Stimulated activated effector memory CD8-positive, alpha-beta T cell treated with anti-CD3 and anti-CD28 coated beads, Interleukin-12 subunit alpha, Interleukin-12 subunit beta, amount 100 ng/mL, for 72 hours (primary cell): ENCODE data around the gene ID2.

Experiments used
- ATAC-seq: fragments of 150-1000 bp; cut with Tn5 transposase; 2 replicates; pipeline ENCODE4 v1.10.0; 2021
- DNase-seq, 2 donors: peaks; one replicate each; pipeline ENCODE4 v3.0.0; 2021 to 2022; ENCODE audit warnings: low spot score in 2 of 2
- H3K27ac Mint-ChIP-seq: one replicate; pipeline ENCODE4 v1.8.0; 2022; ENCODE audit warnings: mild to moderate bottlenecking, mixed read lengths
- H3K36me3 Mint-ChIP-seq: one replicate; pipeline ENCODE4 v1.8.0; 2022; ENCODE audit warnings: mild to moderate bottlenecking, mixed read lengths
- H3K4me1 Mint-ChIP-seq: one replicate; pipeline ENCODE4 v1.8.0; 2022; ENCODE audit warnings: mixed read lengths
- H3K4me3 Mint-ChIP-seq: one replicate; pipeline ENCODE4 v1.8.0; 2022; ENCODE audit warnings: mild to moderate bottlenecking, mixed read lengths
- H3K9me3 Mint-ChIP-seq: one replicate; pipeline ENCODE4 v1.8.0; 2022; ENCODE audit warnings: mixed read lengths

ID2 gene

GRCh38 chr2:8684878-8685696 lies 3.2 kb downstream of the ID2 start:
- peak; percentile 56 to 85 for DNase-seq
- peak; percentile 22 for ATAC-seq
- Mint-ChIP-seq H3K4me1 (peaks cover 25% of the 10 kb centered on the region), H3K4me3 (peak overlapping the region; percentile 99), H3K36me3 (peaks cover 45% of the 10 kb centered on the region), H3K9me3 (no peaks in the 10 kb centered on the region), H3K27ac (peak overlapping the region; percentile 96)

GRCh38 chr2:8685697-8686358 lies 4.0 kb downstream of the ID2 start:
- peak; percentile 95 to 97 for DNase-seq
- no peak overlapping the region for H3K27ac Mint-ChIP-seq
- peaks cover 21% of the 10 kb centered on the region for H3K4me1 Mint-ChIP-seq
- H3K4me3 Mint-ChIP-seq, result peak overlapping the region; percentile 99
- H3K9me3 Mint-ChIP-seq, result no peaks in the 10 kb centered on the region
- peaks cover 44% of the 10 kb centered on the region for H3K36me3 Mint-ChIP-seq
- peak; percentile 47 for ATAC-seq

GRCh38 chr2:8691859-8692437 lies 10.1 kb downstream of the ID2 start:
- Mint-ChIP-seq H3K4me1 (peaks cover 11% of the 10 kb centered on the region), H3K9me3 (no peaks in the 10 kb centered on the region), H3K36me3 (no peaks in the 10 kb centered on the region), H3K27ac (no peak overlapping the region), H3K4me3 (no peak overlapping the region)
- no peak for ATAC-seq
- no peak for DNase-seq

GRCh38 chr2:8692783-8693156 lies 10.9 kb downstream of the ID2 start:
- H3K27ac Mint-ChIP-seq, result no peak overlapping the region
- ATAC-seq (no peak), DNase-seq (no peak)
- peaks cover 11% of the 10 kb centered on the region for H3K4me1 Mint-ChIP-seq
- H3K4me3 Mint-ChIP-seq, result peak overlapping the region; percentile 48
- no peaks in the 10 kb centered on the region for H3K36me3 Mint-ChIP-seq
- no peaks in the 10 kb centered on the region for H3K9me3 Mint-ChIP-seq

- Mint-ChIP-seq H3K36me3 (no peaks in the 10 kb centered on the region), H3K27ac (no peak overlapping the region), H3K9me3 (no peaks in the 10 kb centered on the region), H3K4me3 (peak overlapping the region; percentile 48), H3K4me1 (peaks cover 11% of the 10 kb centered on the region)
- DNase-seq (peak; percentile 48 to 74), ATAC-seq (peak; percentile 72)
These were observed 11.4 kb downstream of the ID2 start for GRCh38 chr2:8693157-8693821.

DNA sequence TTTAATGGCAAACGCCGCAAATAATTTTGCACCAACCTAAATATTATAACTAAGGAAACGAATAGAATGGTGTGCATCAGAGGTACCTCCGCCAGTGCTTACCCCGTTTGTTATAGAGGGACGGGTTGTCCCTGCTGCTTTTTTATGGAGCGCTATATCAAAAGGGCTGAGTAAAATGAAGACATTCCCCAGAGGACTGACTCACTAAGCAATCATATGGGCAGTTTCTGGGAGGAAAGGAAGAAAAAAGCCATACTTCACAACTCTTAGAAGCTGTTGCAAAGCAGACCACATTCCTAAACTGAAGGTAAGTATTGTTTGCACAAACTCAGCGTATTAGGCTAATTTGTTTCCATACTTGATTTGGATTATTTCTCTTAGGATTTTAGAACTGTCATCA lies 12.9 kb downstream of the ID2 start:
- H3K36me3 Mint-ChIP-seq, result no peaks in the 10 kb centered on the region
- ATAC-seq, result no peak

GRCh38 chr2:8697190-8697589 lies 15.3 kb downstream of the ID2 start:
- no peak overlapping the region for H3K4me3 Mint-ChIP-seq
- no peaks in the 10 kb centered on the region for H3K36me3 Mint-ChIP-seq
- DNase-seq (no peak), ATAC-seq (no peak)
- no peak overlapping the region for H3K27ac Mint-ChIP-seq
- no peaks in the 10 kb centered on the region for H3K9me3 Mint-ChIP-seq
- peaks cover 11% of the 10 kb centered on the region for H3K4me1 Mint-ChIP-seq

More for the DNA sequence above, 12.9 kb downstream of the ID2 start:
- H3K9me3 Mint-ChIP-seq, result no peaks in the 10 kb centered on the region
- no peak overlapping the region for H3K4me3 Mint-ChIP-seq
- H3K4me1 Mint-ChIP-seq, result peaks cover 11% of the 10 kb centered on the region
- H3K27ac Mint-ChIP-seq, result no peak overlapping the region
- DNase-seq, result no peak

GRCh38 chr2:8699839-8700238 lies 18.0 kb downstream of the ID2 start:
- H3K9me3 Mint-ChIP-seq, result no peaks in the 10 kb centered on the region
- no peak overlapping the region for H3K4me3 Mint-ChIP-seq
- ATAC-seq (no peak), DNase-seq (no peak)
- H3K27ac Mint-ChIP-seq, result no peak overlapping the region
- no peaks in the 10 kb centered on the region for H3K4me1 Mint-ChIP-seq
- no peaks in the 10 kb centered on the region for H3K36me3 Mint-ChIP-seq

DNA sequence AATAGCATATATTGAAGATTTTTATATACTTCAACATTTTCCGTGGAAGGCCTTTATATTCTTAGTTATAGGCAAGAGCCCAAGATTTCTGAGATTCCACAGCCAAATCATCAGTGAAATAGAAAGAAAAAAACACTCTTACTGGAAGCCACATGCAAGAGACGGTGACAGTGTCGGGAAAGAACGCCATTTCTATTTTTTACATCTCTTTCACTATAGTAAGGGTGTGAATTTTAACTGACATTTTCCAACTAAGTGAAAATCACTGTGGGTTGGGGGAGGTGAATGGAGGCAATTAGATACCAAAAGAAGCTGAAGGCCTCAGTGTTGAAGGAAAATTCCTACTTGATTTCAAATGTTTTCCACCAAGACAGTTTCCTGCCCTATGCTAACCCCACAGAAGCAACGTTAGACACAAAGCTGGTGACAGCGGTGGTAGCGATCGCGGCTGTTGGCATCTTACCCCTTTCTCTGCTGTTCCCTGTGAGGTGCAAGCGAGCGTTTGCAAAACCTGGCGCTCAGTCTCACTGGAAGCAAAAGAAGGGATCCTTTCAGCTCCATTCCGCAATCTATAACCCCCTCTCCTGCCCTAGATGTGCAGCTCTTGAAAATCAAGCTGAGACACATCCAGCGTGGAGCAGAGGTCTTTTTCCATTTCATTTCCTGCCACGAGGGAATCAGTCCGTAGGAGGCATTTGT lies 20.0 kb downstream of the ID2 start:
- Mint-ChIP-seq H3K27ac (no peak overlapping the region), H3K36me3 (no peaks in the 10 kb centered on the region), H3K4me3 (no peak overlapping the region), H3K9me3 (no peaks in the 10 kb centered on the region), H3K4me1 (no peaks in the 10 kb centered on the region)
- ATAC-seq, result no peak
- no peak for DNase-seq

- Mint-ChIP-seq H3K4me1 (no peaks in the 10 kb centered on the region), H3K27ac (no peak overlapping the region), H3K9me3 (no peaks in the 10 kb centered on the region), H3K4me3 (no peak overlapping the region), H3K36me3 (no peaks in the 10 kb centered on the region)
- no peak for DNase-seq
- no peak for ATAC-seq
These were observed 23.1 kb downstream of the ID2 start for GRCh38 chr2:8704906-8705305.

GRCh38 chr2:8709611-8710010 lies 27.8 kb downstream of the ID2 start:
- DNase-seq (no peak), ATAC-seq (no peak)
- Mint-ChIP-seq H3K27ac (no peak overlapping the region), H3K36me3 (peaks cover 5% of the 10 kb centered on the region), H3K9me3 (no peaks in the 10 kb centered on the region), H3K4me1 (no peaks in the 10 kb centered on the region), H3K4me3 (no peak overlapping the region)

GRCh38 chr2:8710951-8711350 lies 29.1 kb downstream of the ID2 start:
- H3K9me3 Mint-ChIP-seq, result no peaks in the 10 kb centered on the region

GRCh38 chr2:8714283-8714682 lies 32.4 kb downstream of the ID2 start:
- no peaks in the 10 kb centered on the region for H3K4me1 Mint-ChIP-seq
- H3K27ac Mint-ChIP-seq, result no peak overlapping the region
- H3K9me3 Mint-ChIP-seq, result peaks cover 3% of the 10 kb centered on the region
- no peak overlapping the region for H3K4me3 Mint-ChIP-seq
- ATAC-seq, result no peak
- H3K36me3 Mint-ChIP-seq, result peaks cover 5% of the 10 kb centered on the region
- no peak for DNase-seq

More at GRCh38 chr2:8710951-8711350, 29.1 kb downstream of the ID2 start:
- DNase-seq, result no peak
- Mint-ChIP-seq H3K4me1 (no peaks in the 10 kb centered on the region), H3K27ac (no peak overlapping the region), H3K36me3 (peaks cover 5% of the 10 kb centered on the region), H3K4me3 (no peak overlapping the region)
- no peak for ATAC-seq

DNA sequence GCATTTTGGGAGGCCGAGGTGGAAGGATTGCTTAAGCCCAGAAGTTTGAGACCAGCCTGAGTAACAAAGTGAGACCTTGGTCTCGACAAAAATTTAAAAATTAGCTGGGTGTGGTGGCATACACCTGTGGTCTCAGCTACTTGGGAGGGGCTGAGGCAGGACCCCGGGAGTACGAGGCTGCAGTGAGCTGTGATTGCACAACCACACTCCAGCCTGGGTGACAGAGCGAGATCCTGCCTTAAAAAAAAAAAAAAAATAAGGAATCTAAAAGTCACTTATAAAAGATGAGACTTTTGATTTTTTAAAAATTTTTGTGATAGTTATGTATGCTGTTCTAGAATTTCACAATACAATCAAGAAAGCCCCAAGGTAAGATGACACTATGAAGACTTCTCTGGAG lies 33.1 kb downstream of the ID2 start:
- H3K9me3 Mint-ChIP-seq, result peaks cover 3% of the 10 kb centered on the region
- ATAC-seq (no peak), DNase-seq (peak in 1 of 2 donors; percentile 20)
- peaks cover 5% of the 10 kb centered on the region for H3K36me3 Mint-ChIP-seq
- H3K4me1 Mint-ChIP-seq, result no peaks in the 10 kb centered on the region
- no peak overlapping the region for H3K27ac Mint-ChIP-seq
- no peak overlapping the region for H3K4me3 Mint-ChIP-seq

- H3K36me3 Mint-ChIP-seq, result no peaks in the 10 kb centered on the region
- ATAC-seq (no peak), DNase-seq (peak in 1 of 2 donors; percentile 12)
- no peaks in the 10 kb centered on the region for H3K4me1 Mint-ChIP-seq
- H3K27ac Mint-ChIP-seq, result no peak overlapping the region
- no peak overlapping the region for H3K4me3 Mint-ChIP-seq
- peaks cover 3% of the 10 kb centered on the region for H3K9me3 Mint-ChIP-seq
These were observed 37.7 kb downstream of the ID2 start for GRCh38 chr2:8719528-8719927.
